GM12891 (cell line): ENCODE data around the gene ATXN7.

Experiments
- PAX5 ChIP-seq: IDR thresholded peaks from 2 replicates; pipeline ENCODE4 v1.6.1; 2011; ENCODE audit warnings: low read length, moderate library complexity, mild to moderate bottlenecking; ENCODE audit not compliant: insufficient read depth, severe bottlenecking
- POLR2A ChIP-seq: IDR thresholded peaks from 2 replicates; pipeline ENCODE4 v1.6.1; 2011; ENCODE audit warnings: low read depth, low read length, control low read depth
- POLR2AphosphoS5 ChIP-seq: IDR thresholded peaks from 2 replicates; pipeline ENCODE4 v1.6.1; 2011; ENCODE audit warnings: low read depth, low read length, control low read depth
- SPI1 ChIP-seq: IDR thresholded peaks from 2 replicates; pipeline ENCODE4 v1.6.1; 2011; ENCODE audit warnings: low read depth, low read length, control low read depth

DNA sequence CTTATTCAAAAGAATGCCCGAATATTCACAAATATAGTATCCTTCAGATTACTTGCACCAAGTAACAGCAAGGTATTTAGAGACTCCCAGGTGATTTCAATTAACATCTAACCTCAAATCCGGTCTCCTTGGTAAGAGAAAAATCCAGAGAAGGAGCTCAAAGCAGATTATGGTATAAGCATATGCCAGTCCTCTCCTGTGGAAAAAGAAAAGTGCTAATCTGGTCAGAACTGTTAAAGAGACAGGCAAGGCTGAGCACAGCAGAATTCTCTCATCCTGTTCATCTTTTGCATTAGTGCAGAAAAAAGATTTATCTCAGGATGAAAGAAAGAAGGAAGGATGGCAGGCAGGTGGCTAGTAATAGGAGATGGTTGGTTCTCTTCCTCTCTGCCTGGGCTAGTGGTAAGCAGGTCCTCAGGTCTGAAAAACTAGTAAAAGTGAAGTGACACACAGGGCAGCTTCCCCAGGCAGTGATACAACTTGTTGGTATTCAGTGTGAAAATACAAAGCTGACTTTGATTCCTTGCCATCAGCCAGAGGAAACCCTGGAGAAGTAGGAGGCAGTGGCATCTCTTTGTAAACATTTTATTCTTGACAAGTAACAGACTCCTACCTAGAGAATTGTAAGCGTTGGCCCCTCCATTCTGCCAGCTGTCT lies 14.2 kb downstream of the ATXN7 start:
- no peak for TF ChIP-seq POLR2A
- no peak for TF ChIP-seq SPI1
- no peak for TF ChIP-seq PAX5
- TF ChIP-seq POLR2AphosphoS5, result no peak
